Hepatocyte (in vitro differentiated cells): Measurements from ENCODE around the gene ST6GAL1. TPM values are rescaled to one million over a fixed set of nuclear protein-coding genes. Genes with fewer than 3 reads are reported as not detected.

Experiments used
- DNase-seq: peaks from one replicate; pipeline ENCODE4 v3.0.0-alpha.2; 2016; ENCODE audit warnings: low spot score
- H2AFZ ChIP-seq: fragments of 200-600 bp; sonication (generic); 2 replicates; pipeline ENCODE4 v1.6.0; 2016; ENCODE audit warnings: antibody characterized with exemption, mild to moderate bottlenecking
- H3K27ac ChIP-seq: fragments of 200-600 bp; sonication (generic); 2 replicates; pipeline ENCODE4 v1.5.1; 2016; ENCODE audit warnings: mild to moderate bottlenecking
- H3K27me3 ChIP-seq: fragments of 200-600 bp; sonication (generic); 2 replicates; pipeline ENCODE4 v1.6.1; 2016
- H3K36me3 ChIP-seq: fragments of 200-600 bp; sonication (generic); replicated peaks from 2 replicates; pipeline ENCODE4 v1.5.1; 2016; ENCODE audit warnings: low read depth; ENCODE audit not compliant: insufficient read depth
- H3K4me1 ChIP-seq: fragments of 200-600 bp; sonication (generic); 2 replicates; pipeline ENCODE4 v1.5.1; 2016; ENCODE audit warnings: mild to moderate bottlenecking, moderate library complexity; ENCODE audit not compliant: insufficient read depth
- H3K4me2 ChIP-seq: fragments of 200-600 bp; sonication (generic); 2 replicates; pipeline ENCODE4 v1.6.0; 2016
- H3K4me3 ChIP-seq: fragments of 200-600 bp; sonication (generic); 2 replicates; pipeline ENCODE4 v1.5.1; 2016; ENCODE audit warnings: mild to moderate bottlenecking
- H3K79me2 ChIP-seq: fragments of 200-600 bp; sonication (generic); 2 replicates; pipeline ENCODE4 v1.6.0; 2017; ENCODE audit warnings: mild to moderate bottlenecking
- H3K9me2 ChIP-seq: fragments of 200-600 bp; sonication (generic); replicated peaks from 2 replicates; pipeline ENCODE4 v1.6.0; 2017; ENCODE audit warnings: mild to moderate bottlenecking; ENCODE audit not compliant: insufficient read depth
- H3K9me3 ChIP-seq: fragments of 200-600 bp; sonication (generic); 2 replicates; pipeline ENCODE4 v1.5.1; 2016; ENCODE audit warnings: low read depth, mild to moderate bottlenecking
- H4K20me1 ChIP-seq: fragments of 200-600 bp; sonication (generic); 2 replicates; pipeline ENCODE4 v1.6.0; 2016; ENCODE audit warnings: mild to moderate bottlenecking; ENCODE audit not compliant: insufficient read depth, poor library complexity, severe bottlenecking
- CTCF ChIP-seq: fragments of 200-600 bp; sonication (generic); IDR thresholded peaks from 2 replicates; pipeline ENCODE4 v1.5.1; 2016; ENCODE audit warnings: antibody characterized with exemption, mild to moderate bottlenecking; ENCODE audit not compliant: poor library complexity
- EZH2 ChIP-seq: fragments of 200-600 bp; sonication (generic); IDR thresholded peaks from 2 replicates; pipeline ENCODE4 v1.6.1; 2016; ENCODE audit warnings: antibody characterized with exemption, mild to moderate bottlenecking, borderline replicate concordance
- EZH2phosphoT487 ChIP-seq: fragments of 200-600 bp; sonication (generic); IDR thresholded peaks from one replicate; pipeline ENCODE4 v1.6.1; 2018; ENCODE audit warnings: antibody characterized with exemption, mild to moderate bottlenecking, low read depth, moderate library complexity; ENCODE audit not compliant: unreplicated experiment, severe bottlenecking
- WGBS: methylation state at CpG from one replicate; pipeline ENCODE4 v1.1.6; 2016; ENCODE audit warnings: low lambda C conversion rate; ENCODE audit errors: missing lambda C conversion rate; 5-methylcytosine and 5-hydroxymethylcytosine counted together
- polyA plus RNA-seq: library from polyadenylated mRNA; unstranded; fragments of >200 nt; fragmentation: Nextera tagmentation; extraction: Ambion mirVana; gene quantifications from 2 replicates; pipeline ENCODE4 v1.2.1, GENCODE V29; 2016
- total RNA-seq: library from RNA; depleted of rRNA; stranded (reverse); fragments of >200 nt; gene quantifications from 2 replicates; pipeline ENCODE4 v1.2.3, GENCODE V29; 2014

ST6GAL1 gene
- total and polyA plus RNA-seq, 2 experiments from 2014 or later, result 57.5 to 109 TPM

- H4K20me1 ChIP-seq, result no peaks in the 10 kb centered on the region
- H3K36me3 ChIP-seq, result no peaks in the 10 kb centered on the region
- H3K4me3 ChIP-seq, result no peak overlapping the region
- H3K27ac ChIP-seq, result no peak overlapping the region
- H3K4me1 ChIP-seq, result peaks cover 7% of the 10 kb centered on the region
- no peak overlapping the region for H3K4me2 ChIP-seq
- DNase-seq, result no peak
- H3K9me2 ChIP-seq, result no peaks in the 10 kb centered on the region
- H3K79me2 ChIP-seq, result peaks cover 9% of the 10 kb centered on the region
- WGBS, result 98% methylated on average over 6 of the region's 7 CpGs
- H2AFZ ChIP-seq, result no peak overlapping the region
- H3K27me3 ChIP-seq, result no peaks in the 10 kb centered on the region
- TF ChIP-seq CTCF (no peak), EZH2 (no peak), EZH2phosphoT487 (no peak)
- no peaks in the 10 kb centered on the region for H3K9me3 ChIP-seq
Measured at GRCh38 chr3:187069857-187070516, 139.7 kb downstream of the ST6GAL1 start.

DNA sequence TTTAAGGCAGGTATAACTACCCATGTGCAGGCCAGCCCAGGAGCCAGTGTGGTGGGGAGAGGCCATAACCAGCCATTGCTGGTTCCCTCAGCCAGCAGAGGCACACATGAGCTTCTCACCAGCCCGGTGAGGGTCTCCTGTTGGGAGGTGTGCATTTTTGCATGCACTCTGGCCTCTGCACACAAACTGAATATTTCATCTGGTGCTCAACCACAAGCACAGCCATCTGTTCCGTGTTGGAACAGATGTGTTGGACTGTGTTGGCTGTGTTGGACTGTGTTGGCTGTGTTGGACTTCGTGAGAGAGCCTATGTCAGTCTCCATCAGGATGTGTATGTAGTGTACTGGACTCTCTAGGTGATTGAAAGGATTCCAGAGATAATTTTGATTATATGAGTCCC, 141.8 kb downstream of the ST6GAL1 start:
- Histone ChIP-seq H3K36me3 (no peaks in the 10 kb centered on the region), H3K27me3 (no peaks in the 10 kb centered on the region), H3K4me2 (no peak overlapping the region), H3K27ac (peak overlapping the region; percentile 21), H3K4me1 (peaks cover 7% of the 10 kb centered on the region), H3K4me3 (no peak overlapping the region), H2AFZ (no peak overlapping the region), H3K79me2 (peaks cover 9% of the 10 kb centered on the region), H3K9me3 (no peaks in the 10 kb centered on the region), H3K9me2 (no peaks in the 10 kb centered on the region), H4K20me1 (no peaks in the 10 kb centered on the region)
- TF ChIP-seq CTCF (no peak), EZH2 (no peak), EZH2phosphoT487 (no peak)
- WGBS, result 88% methylated on average over 3 of the region's 3 CpGs
- no peak for DNase-seq

GRCh38 chr3:187072511-187072910, 142.2 kb downstream of the ST6GAL1 start:
- Histone ChIP-seq H3K27me3 (no peaks in the 10 kb centered on the region), H3K9me2 (no peaks in the 10 kb centered on the region), H3K79me2 (peaks cover 7% of the 10 kb centered on the region), H3K4me2 (no peak overlapping the region), H3K9me3 (no peaks in the 10 kb centered on the region), H3K4me1 (peaks cover 7% of the 10 kb centered on the region), H3K27ac (peak overlapping the region; percentile 32), H3K36me3 (no peaks in the 10 kb centered on the region), H3K4me3 (no peak overlapping the region), H4K20me1 (no peaks in the 10 kb centered on the region), H2AFZ (no peak overlapping the region)
- peak; percentile 42 for DNase-seq
- TF ChIP-seq EZH2phosphoT487, result no peak
- TF ChIP-seq EZH2, result no peak
- no peak for TF ChIP-seq CTCF
- WGBS, result 53% methylated on average over 5 of the region's 5 CpGs
